HCT116 (cell line): ENCODE data around the gene SPA17. TPM values are rescaled to one million over a fixed set of nuclear protein-coding genes. Genes with fewer than 3 reads are reported as not detected.

ENCODE experiments used
- ATAC-seq: fragments of 200-7000 bp; cut with Tn5 transposase; 2 replicates; pipeline ENCODE4 v1.9.1; 2020; ENCODE audit warnings: mild to moderate bottlenecking, moderate library complexity
- BruUV-seq: library from RNA; stranded (reverse); fragments of 400-500 nt; replicated peaks from 2 replicates; lab custom pipeline; 2021; lab: Mats Ljungman, UMichigan
- CTCF ChIA-PET: fragments of 300-600 bp; sonication (Branson Sonifier 250); formaldehyde crosslinking; loops from one replicate; lab custom pipeline; 2021; ENCODE audit warnings: antibody characterized with exemption; lab: Charles Lee
- POLR2A ChIA-PET: fragments of 300-600, 350-600 bp; sonication (Branson Sonifier 250); formaldehyde crosslinking; loops from one replicate; lab custom pipeline; 2021; ENCODE audit warnings: antibody characterized with exemption; lab: Charles Lee
- RAD21 ChIA-PET, 2 experiments: fragments of 300-600 bp; sonication (Branson Sonifier 250); formaldehyde crosslinking; loops; one replicate each; lab custom pipeline; 2023; ENCODE audit warnings: low total read pairs in 2 of 2; ENCODE audit not compliant: uncharacterized antibody in 2 of 2, unreplicated experiment in 2 of 2, low non-redundant PET in 1 of 2; lab: Charles Lee
- DNase-seq: peaks from one replicate; pipeline ENCODE4 v3.0.0-alpha.2; 2010; ENCODE audit warnings: low read depth, low spot score
- H2AFZ ChIP-seq: fragments of 200-600 bp; shearing (Covaris generic), sonication (generic); 2 replicates; pipeline ENCODE4 v1.6.1; 2017; ENCODE audit warnings: low read depth, mixed run types, mixed read lengths, antibody characterized with exemption, low read length; ENCODE audit not compliant: poor library complexity, severe bottlenecking
- H3K27ac ChIP-seq: 2 replicates; pipeline ENCODE4 v1.5.1; 2012; ENCODE audit warnings: low read depth, low read length
- H3K27me3 ChIP-seq: fragments of 200-600 bp; sonication (generic); 2 replicates; pipeline ENCODE4 v1.6.1; 2016; ENCODE audit warnings: mixed run types, low read length, mixed read lengths; ENCODE audit not compliant: insufficient read depth
- H3K36me3 ChIP-seq, 2 experiments: fragments of 200-500 bp in 1 of 2; fragments of 200-600 bp in 1 of 2; sonication (Bioruptor generic) in 1 of 2; sonication (generic) in 1 of 2; 2 replicates each; pipeline versions ENCODE4 v1.5.1 to v1.6.1; 2014 to 2016; ENCODE audit warnings: low read length in 2 of 2, inconsistent platforms in 1 of 2, mixed read lengths in 1 of 2, mixed run types in 1 of 2; ENCODE audit not compliant: insufficient read depth in 2 of 2, control insufficient read depth in 1 of 2
- H3K4me1 ChIP-seq, 2 experiments: fragments of 200-600 bp in 1 of 2; sonication (generic) in 1 of 2; 2 replicates each; pipeline versions ENCODE4 v1.5.1 to v1.6.1; 2012 to 2017; ENCODE audit warnings: low read length in 2 of 2, inconsistent platforms in 1 of 2, mild to moderate bottlenecking in 1 of 2, mixed read lengths in 1 of 2, mixed run types in 1 of 2, moderate library complexity in 1 of 2; ENCODE audit not compliant: insufficient read depth in 2 of 2, control insufficient read depth in 1 of 2
- H3K4me2 ChIP-seq: fragments of 200-600 bp; sonication (generic); 2 replicates; pipeline ENCODE4 v1.6.1; 2017; ENCODE audit warnings: mixed run types, low read length, mixed read lengths
- H3K4me3 ChIP-seq, 2 experiments: fragments of 200-600 bp in 1 of 2; sonication (generic) in 1 of 2; replicated peaks in 1 of 2; 2 replicates each; pipeline ENCODE4 v1.5.1; 2011 to 2016; ENCODE audit warnings: low read length in 2 of 2, control low read depth in 1 of 2, low read depth in 1 of 2, mild to moderate bottlenecking in 1 of 2, mixed read lengths in 1 of 2, mixed run types in 1 of 2
- H3K79me2 ChIP-seq: fragments of 200-600 bp; sonication (generic); 2 replicates; pipeline ENCODE4 v1.6.1; 2017; ENCODE audit warnings: mild to moderate bottlenecking, mixed run types, low read length, moderate library complexity, mixed read lengths; ENCODE audit not compliant: insufficient read depth
- H3K9ac ChIP-seq: fragments of 200-600 bp; sonication (generic); 2 replicates; pipeline ENCODE4 v1.6.1; 2016; ENCODE audit warnings: low read length, mixed read lengths
- H3K9me2 ChIP-seq: fragments of 200-600 bp; sonication (generic), shearing (Covaris generic); 2 replicates; pipeline ENCODE4 v1.6.1; 2017; ENCODE audit warnings: mixed run types, mild to moderate bottlenecking, moderate library complexity; ENCODE audit not compliant: insufficient read depth
- H3K9me3 ChIP-seq, 2 experiments: fragments of 200-500 bp in 1 of 2; fragments of 200-600 bp in 1 of 2; sonication (Bioruptor generic) in 1 of 2; sonication (generic) in 1 of 2; 2 replicates each; pipeline ENCODE4 v1.6.1; 2014 to 2017; ENCODE audit warnings: low read length in 2 of 2, mixed read lengths in 2 of 2, inconsistent platforms in 1 of 2, low read depth in 1 of 2, mild to moderate bottlenecking in 1 of 2, mixed run types in 1 of 2, moderate library complexity in 1 of 2; ENCODE audit not compliant: control insufficient read depth in 1 of 2, insufficient read depth in 1 of 2
- H4K20me1 ChIP-seq: fragments of 200-600 bp; sonication (generic), shearing (Covaris generic); 2 replicates; pipeline ENCODE4 v1.6.1; 2017; ENCODE audit warnings: mixed run types, mild to moderate bottlenecking, moderate library complexity; ENCODE audit not compliant: insufficient read depth
- ATF3 ChIP-seq: IDR thresholded peaks from 2 replicates; pipeline ENCODE4 v1.6.1; 2012
- CBX3 ChIP-seq: IDR thresholded peaks from 2 replicates; pipeline ENCODE4 v1.6.1; 2012; ENCODE audit warnings: low read depth
- ELF1 ChIP-seq: IDR thresholded peaks from 2 replicates; pipeline ENCODE4 v1.6.1; 2012; ENCODE audit warnings: low read depth, borderline replicate concordance
- SIN3A ChIP-seq: IDR thresholded peaks from 2 replicates; pipeline ENCODE4 v1.6.1; 2012; ENCODE audit warnings: low read depth
- ZFX ChIP-seq: fragments of 450-650 bp; IDR thresholded peaks from 2 replicates; pipeline ENCODE4 v1.6.1; 2017
- intact Hi-C: fragments of 100-400 bp; cut with micrococcal nuclease; formaldehyde crosslinking; loops from 2 replicates; pipeline ENCODE4 v1.10.0; 2022
- total RNA-seq: library from RNA; stranded (reverse); gene quantifications from one replicate; pipeline ENCODE4 v1.2.1, GENCODE V29; 2021; ENCODE audit not compliant: unreplicated experiment

SPA17 gene
- total RNA-seq, 1 experiment from 2014 or later = 12.9 TPM

GRCh38 chr11:124700028-124700427, 26.3 kb downstream of the SPA17 start:
- TF ChIP-seq ATF3 (no peak), SIN3A (no peak), CBX3 (no peak)

GRCh38 chr11:124707829-124708228, 34.1 kb downstream of the SPA17 start:
- Histone ChIP-seq H2AFZ (no peak overlapping the region), H3K4me3 (peak overlapping the region; percentile 16 to 29; a peak in 3 of 4 replicates), H3K4me1 (no peaks in the 10 kb centered on the region; a peak in 1 of 4 replicates), H3K36me3 (no peaks in the 10 kb centered on the region), H3K9ac (no peak overlapping the region), H3K9me2 (no peaks in the 10 kb centered on the region), H3K9me3 (no peaks in the 10 kb centered on the region), H3K27me3 (no peaks in the 10 kb centered on the region), H3K79me2 (no peaks in the 10 kb centered on the region), H3K4me2 (peak overlapping the region; percentile 40), H4K20me1 (no peaks in the 10 kb centered on the region), H3K27ac (no peak overlapping the region)
- ChIA-PET POLR2A (no interaction called here), CTCF (no interaction called here), RAD21 (no interaction called here)
- BruUV-seq = no TSS peak
- peak; percentile 15 for DNase-seq
- intact Hi-C loops = no loop called here
- peak; percentile 55; the same call in 1 of the 2 replicates for ATAC-seq
- TF ChIP-seq ELF1 (peak; percentile 38), ZFX (no peak)

More at GRCh38 chr11:124700028-124700427, 26.3 kb downstream of the SPA17 start:
- ATAC-seq (no peak), DNase-seq (no peak)
- Histone ChIP-seq H3K9ac (no peak overlapping the region), H3K4me2 (no peak overlapping the region), H3K79me2 (no peaks in the 10 kb centered on the region), H2AFZ (no peak overlapping the region), H3K4me1 (no peaks in the 10 kb centered on the region), H3K4me3 (no peak overlapping the region), H3K9me3 (no peaks in the 10 kb centered on the region), H4K20me1 (no peaks in the 10 kb centered on the region), H3K9me2 (no peaks in the 10 kb centered on the region), H3K27ac (no peak overlapping the region), H3K36me3 (no peaks in the 10 kb centered on the region), H3K27me3 (no peaks in the 10 kb centered on the region)
- RAD21 ChIA-PET = no interaction called here
- no TSS peak for BruUV-seq
- intact Hi-C loops = no loop called here
- CTCF ChIA-PET = no interaction called here
- POLR2A ChIA-PET = no interaction called here
